DMS53 treated with DMSO at 0.1 percent for 48 hours (cell line): ENCODE measurements around the gene MEA1.
"Not testable (repeated sequence)": the region's sequence is repeated elsewhere in the genome, so short reads cannot be mapped to it uniquely, and the experiment has no call there.

Source experiments
- DNase-seq: peaks from one replicate; lab custom pipeline; 2025; ENCODE audit not compliant: unreplicated experiment; lab: John Stamatoyannopoulos, UW

Gene MEA1

DNA sequence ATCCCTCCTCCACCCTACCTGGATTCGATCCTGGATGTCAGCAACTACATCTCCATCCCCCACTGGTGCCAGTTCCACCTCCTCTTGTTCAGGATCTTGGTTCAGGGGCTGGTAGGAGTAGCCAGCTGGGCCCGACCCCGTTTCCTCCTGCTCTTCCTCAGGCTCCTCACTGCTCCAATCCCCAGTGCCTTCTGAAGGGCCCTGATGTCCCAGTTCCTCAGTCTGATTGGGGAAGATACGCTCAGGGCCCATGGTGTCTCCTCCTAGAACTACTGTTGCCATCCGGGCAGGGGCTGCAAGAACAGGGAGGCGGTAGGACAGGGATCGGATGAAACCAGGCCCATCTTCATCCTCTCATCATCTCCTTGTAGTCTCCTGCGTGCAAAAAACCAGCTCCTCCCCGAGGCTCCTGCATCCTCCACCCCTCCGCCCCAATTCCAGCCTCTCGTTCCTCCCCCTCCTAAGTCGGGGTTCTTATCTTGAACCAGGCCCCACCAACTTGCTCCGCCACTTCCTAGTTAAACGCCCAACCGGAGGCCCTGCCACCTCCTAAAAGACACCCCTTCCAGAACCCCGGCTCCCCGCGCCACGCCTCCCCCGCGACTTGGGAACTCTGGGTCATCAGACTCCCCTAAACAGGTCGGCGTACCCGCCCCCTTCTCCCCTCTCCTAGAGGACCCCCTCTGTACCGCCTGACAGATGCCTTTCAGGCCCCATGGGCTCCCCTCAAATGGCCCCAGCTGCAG, 476 bp downstream of the MEA1 start:
- no peak for DNase-seq

DNA sequence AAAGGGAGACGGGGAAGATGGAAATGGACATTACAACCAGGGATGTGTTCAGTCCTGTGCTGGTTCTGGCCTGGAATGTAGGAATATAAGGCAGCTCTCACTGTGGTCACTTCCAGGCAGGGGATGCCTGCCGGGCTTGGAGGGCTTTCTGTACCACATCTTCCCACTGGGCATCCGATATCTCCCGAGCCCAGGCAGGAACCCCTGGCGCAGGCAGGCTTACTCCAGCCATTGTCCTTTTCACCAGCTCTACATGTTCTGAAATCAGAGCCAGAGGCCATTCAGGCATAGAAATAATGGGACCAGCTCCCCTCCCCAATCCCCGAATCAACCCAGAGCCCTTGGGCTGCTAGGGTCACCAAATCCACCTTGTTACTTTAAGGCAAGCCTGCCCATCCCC, 1.4 kb downstream of the MEA1 start:
- DNase-seq = no peak

- DNase-seq = no peak
These were observed 2.5 kb downstream of the MEA1 start for GRCh38 chr6:43011207-43011606.

DNA sequence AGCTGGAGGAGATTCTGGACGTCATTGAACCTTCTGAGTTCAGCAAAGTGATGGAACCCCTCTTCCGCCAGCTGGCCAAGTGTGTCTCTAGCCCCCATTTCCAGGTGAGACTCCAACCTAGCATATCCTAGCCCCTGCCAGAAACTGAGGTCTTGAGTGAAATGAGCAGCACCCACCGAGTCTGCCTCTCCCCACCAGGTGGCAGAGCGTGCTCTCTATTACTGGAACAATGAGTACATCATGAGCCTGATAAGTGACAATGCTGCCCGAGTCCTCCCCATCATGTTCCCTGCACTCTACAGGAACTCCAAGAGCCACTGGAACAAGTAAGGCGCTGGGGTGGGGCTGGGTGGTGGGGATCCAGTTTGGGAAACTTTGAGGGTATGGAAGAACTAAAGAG, 4.6 kb downstream of the MEA1 start:
- DNase-seq = peak; percentile 16

GRCh38 chr6:43007126-43007525, 6.6 kb downstream of the MEA1 start:
- DNase-seq = no peak

- DNase-seq = no peak
These were observed 7.5 kb downstream of the MEA1 start for GRCh38 chr6:43006251-43006650.

- DNase-seq = no peak
These were observed 7.9 kb downstream of the MEA1 start for GRCh38 chr6:43005844-43006243.

GRCh38 chr6:43001843-43002242, 11.9 kb downstream of the MEA1 start:
- no peak for DNase-seq

DNA sequence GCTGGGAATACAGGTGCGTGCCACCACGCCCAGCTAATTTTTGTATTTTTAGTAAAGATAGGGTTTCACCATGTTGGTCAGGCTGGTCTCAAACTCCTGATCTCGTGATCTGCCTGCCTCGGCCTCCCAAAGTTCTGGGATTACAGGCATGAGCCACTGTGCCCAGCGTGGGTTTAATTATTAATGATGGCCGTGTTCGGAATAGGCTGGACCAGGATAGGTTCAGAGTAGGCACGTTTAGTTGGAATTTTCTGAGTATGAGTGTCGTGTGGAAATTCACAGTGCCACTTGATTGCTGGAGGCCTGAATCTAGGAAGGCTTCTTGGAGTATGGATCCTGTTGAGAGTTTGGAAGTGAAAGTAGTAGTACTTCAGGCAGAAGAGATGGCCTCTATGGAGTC, 15.5 kb downstream of the MEA1 start:
- not testable (repeated sequence) for DNase-seq

DNA sequence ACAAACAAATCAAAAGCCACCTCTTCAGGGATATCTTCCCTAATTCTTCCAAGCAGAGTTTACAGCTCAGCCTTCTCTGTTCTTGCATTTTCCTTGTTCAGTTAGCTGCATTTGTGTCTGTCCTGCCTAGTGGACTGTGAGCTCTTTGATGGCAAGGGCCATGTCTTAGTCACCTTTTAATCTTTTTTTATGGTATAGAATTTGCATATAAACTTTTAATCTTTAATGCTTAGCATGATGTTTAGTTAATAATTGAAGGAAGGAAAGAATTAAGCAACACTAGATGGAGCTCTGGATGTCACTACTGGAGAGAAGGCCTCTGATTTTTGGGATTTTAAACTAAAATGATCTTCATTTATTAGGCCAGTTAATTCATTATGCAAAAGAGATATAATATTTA, 17.2 kb downstream of the MEA1 start:
- no peak for DNase-seq

GRCh38 chr6:42993445-42993844, 20.3 kb downstream of the MEA1 start:
- DNase-seq = no peak

GRCh38 chr6:42989923-42990322, 23.8 kb downstream of the MEA1 start:
- no peak for DNase-seq

- DNase-seq = no peak
These were observed 25.2 kb downstream of the MEA1 start for GRCh38 chr6:42988486-42989020.

DNA sequence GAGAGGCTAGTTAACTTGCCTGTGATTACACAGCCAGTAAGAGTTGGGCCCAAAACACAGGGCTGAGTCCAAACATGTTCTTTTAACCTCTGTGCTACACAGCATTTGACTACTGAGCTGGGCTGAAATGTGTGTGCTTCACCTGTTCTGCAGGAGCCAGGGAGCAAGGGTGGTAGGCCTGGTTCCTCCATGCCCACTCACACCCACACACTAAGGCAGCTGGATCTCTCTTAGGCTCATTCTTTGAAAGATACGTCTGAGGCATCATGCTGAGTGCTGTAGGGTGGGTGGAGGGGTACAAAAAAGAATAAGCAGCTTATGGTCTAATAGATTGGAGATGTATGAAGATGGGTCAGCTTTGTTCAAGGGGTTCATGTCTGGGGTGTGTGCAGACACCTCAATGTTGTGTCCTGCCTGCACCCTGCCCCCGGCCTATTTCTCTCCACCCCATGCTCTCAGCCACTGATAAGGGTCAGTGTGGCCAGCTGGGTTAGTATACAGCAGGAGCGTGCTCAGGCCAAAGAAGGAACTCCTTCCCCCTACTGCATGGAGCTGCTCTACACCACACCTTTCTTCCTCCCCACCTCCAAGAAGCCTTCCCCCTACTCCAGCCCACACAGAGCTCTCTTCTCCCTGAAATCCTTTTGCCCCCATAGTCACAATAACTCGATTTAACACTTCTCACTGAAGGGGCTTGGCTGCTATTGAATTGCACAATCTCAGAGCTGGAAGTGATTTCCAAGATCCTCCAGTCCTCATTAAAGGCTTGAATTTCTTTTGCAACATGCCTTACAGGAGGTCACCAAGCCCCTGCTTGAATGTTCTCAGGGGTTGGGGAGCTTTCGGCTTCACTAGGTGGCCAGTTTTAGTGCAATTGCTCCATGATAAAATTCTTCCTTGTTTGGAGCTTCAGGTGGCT, 26.0 kb downstream of the MEA1 start:
- DNase-seq = no peak

DNA sequence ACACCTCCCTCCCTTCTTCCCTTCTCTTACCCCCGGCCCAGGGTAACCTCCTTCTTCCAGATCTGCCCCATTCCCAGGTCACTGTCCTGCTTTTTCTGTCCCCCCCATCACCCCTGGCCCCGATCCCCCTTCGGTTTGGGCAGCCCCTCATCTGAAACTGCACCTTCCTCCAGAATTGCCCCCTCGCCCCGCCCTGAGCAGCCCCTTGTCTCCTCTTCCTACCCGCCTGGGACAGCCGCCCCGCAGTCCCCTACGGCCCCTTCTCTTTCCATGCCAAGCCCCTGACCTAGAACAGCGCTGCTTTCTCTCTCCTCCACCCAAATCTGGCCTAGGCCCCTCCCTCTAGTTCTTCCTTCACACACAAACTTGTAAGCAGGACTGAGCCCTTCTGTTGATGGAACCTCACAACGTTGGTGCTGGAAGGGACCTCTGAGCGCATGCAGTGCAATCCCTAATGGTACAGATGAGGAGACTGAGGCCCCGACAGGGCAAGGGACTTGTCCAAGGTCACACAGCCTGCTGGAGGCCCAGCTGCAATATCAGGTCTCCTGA, 28.7 kb downstream of the MEA1 start:
- DNase-seq = no peak

DNA sequence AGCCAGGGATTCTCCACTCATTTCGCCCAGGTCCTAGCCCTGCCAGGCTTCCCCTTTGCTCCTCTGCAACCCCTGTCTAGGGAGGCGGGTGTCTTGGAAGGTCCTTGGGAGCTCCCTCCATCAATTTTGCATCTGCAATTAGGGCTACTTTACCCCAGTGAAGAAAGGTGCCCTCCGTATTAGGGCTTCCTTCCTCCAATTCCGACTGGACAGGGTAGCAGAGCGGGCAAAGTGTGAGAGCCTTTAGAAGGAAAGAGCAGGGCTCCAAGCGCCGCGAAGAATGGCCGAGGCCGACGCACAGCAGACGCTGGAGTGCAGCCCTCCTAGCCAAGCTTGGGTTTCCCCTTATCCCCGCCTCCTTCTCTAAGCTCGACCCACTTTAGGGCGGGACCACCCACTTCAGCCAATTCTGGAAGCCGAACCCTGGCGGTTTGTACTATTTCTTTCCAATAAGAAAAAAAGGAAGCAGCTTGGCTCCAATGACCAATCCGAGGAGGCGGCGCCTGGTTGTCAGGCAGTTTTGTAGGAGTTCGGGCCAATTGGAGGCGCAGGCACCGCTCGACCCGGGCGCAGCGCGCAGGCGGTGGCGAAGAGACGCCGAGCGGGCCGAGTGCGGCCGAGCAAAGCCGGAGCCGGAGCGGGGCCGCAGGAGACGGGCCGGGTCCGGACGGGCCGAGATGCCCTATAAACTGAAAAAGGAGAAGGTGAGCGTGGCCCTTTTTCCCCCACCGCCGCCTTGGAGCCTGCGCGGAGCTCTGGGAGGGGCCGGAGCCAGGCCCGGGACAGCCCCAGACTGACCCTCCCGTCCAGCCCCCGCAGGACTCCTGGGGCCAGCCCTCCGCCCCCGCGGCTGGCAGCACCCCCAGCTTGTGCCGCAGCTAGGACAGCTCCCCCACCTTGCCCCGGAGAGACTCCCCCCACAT, 29.5 kb downstream of the MEA1 start, which contains the start of gene PPP2R5D:
PPP2R5D (plus strand) TSS at position 570 of the 923 bp plus-strand sequence; CDS start at position 678, 108 bp downstream.
- DNase-seq = peak; percentile 99

DNA sequence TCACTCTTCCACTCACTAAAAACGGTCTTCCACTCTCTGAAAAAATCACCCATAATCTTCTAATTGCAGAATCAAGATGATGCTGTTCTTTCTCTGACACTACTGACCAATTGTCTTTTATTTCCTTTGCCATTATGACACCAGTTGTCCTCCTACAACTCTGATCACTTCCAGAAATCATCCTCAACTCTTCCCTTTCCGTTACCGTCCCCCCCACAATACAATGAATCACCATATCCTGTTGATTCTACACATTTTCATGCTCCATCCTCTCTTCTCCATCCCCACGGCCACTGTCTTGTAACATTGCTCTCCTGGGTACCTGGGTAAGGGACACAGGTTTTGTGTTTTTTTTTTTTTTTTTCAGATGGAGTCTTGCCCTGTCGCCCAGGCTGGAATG, 31.9 kb downstream of the MEA1 start:
- no peak for DNase-seq

DNA sequence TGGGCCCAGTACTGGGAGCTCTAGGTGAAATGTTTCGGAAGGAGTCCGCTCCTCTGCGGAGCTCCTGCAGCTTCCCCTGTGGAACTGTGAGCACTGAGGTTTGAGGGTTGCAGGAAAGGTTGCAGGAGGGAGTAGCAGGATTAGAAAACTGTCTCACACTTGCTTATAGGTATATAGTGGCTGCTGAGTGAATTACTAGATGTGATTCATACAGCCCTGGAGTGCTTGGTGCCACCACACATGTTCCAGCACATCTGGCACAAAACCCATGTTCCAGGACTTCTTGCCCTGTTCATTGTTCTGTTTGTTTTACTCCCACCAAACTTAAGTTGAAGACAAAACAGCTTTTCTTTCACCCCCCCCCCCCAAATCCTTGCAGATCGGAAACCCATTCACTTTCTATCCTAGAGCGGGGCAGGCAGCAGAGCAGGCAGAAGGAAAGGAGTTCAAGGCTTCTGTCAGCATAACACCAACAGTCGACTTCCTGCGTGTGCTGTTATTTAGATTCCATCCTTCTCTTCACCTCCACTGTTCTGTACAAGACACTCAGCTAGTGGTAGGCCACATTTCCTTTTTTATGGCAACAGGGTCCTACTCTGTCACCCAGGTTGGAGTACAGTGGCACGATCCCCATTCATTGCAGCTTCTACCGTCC, 34.1 kb downstream of the MEA1 start:
- DNase-seq = peak; percentile 70

GRCh38 chr6:42978839-42979522, 34.8 kb downstream of the MEA1 start, which contains the start of gene PEX6:
PEX6 (minus strand) TSS chr6:42979181; CDS start chr6:42979150, 31 bp downstream.
- DNase-seq = peak; percentile 70
